HCT116 (cell line): Measurements from ENCODE around the gene ASB10. TPM values are rescaled to one million over a fixed set of nuclear protein-coding genes. Genes with fewer than 3 reads are reported as not detected.

Source experiments
- ATAC-seq: fragments of 200-7000 bp; cut with Tn5 transposase; 2 replicates; pipeline ENCODE4 v1.9.1; 2020; ENCODE audit warnings: mild to moderate bottlenecking, moderate library complexity
- BruUV-seq: library from RNA; stranded (reverse); fragments of 400-500 nt; replicated peaks from 2 replicates; lab custom pipeline; 2021; lab: Mats Ljungman, UMichigan
- CTCF ChIA-PET: fragments of 300-600 bp; sonication (Branson Sonifier 250); formaldehyde crosslinking; loops from one replicate; lab custom pipeline; 2021; ENCODE audit warnings: antibody characterized with exemption; lab: Charles Lee
- POLR2A ChIA-PET: fragments of 300-600, 350-600 bp; sonication (Branson Sonifier 250); formaldehyde crosslinking; loops from one replicate; lab custom pipeline; 2021; ENCODE audit warnings: antibody characterized with exemption; lab: Charles Lee
- RAD21 ChIA-PET, 2 experiments: fragments of 300-600 bp; sonication (Branson Sonifier 250); formaldehyde crosslinking; loops; one replicate each; lab custom pipeline; 2023; ENCODE audit warnings: low total read pairs in 2 of 2; ENCODE audit not compliant: uncharacterized antibody in 2 of 2, unreplicated experiment in 2 of 2, low non-redundant PET in 1 of 2; lab: Charles Lee
- DNase-seq: peaks from one replicate; pipeline ENCODE4 v3.0.0-alpha.2; 2010; ENCODE audit warnings: low read depth, low spot score
- H2AFZ ChIP-seq: fragments of 200-600 bp; shearing (Covaris generic), sonication (generic); 2 replicates; pipeline ENCODE4 v1.6.1; 2017; ENCODE audit warnings: low read depth, mixed run types, mixed read lengths, antibody characterized with exemption, low read length; ENCODE audit not compliant: poor library complexity, severe bottlenecking
- H3K27ac ChIP-seq: 2 replicates; pipeline ENCODE4 v1.5.1; 2012; ENCODE audit warnings: low read depth, low read length
- H3K27me3 ChIP-seq: fragments of 200-600 bp; sonication (generic); 2 replicates; pipeline ENCODE4 v1.6.1; 2016; ENCODE audit warnings: mixed run types, low read length, mixed read lengths; ENCODE audit not compliant: insufficient read depth
- H3K36me3 ChIP-seq, 2 experiments: fragments of 200-500 bp in 1 of 2; fragments of 200-600 bp in 1 of 2; sonication (Bioruptor generic) in 1 of 2; sonication (generic) in 1 of 2; 2 replicates each; pipeline versions ENCODE4 v1.5.1 to v1.6.1; 2014 to 2016; ENCODE audit warnings: low read length in 2 of 2, inconsistent platforms in 1 of 2, mixed read lengths in 1 of 2, mixed run types in 1 of 2; ENCODE audit not compliant: insufficient read depth in 2 of 2, control insufficient read depth in 1 of 2
- H3K4me1 ChIP-seq, 2 experiments: fragments of 200-600 bp in 1 of 2; sonication (generic) in 1 of 2; 2 replicates each; pipeline versions ENCODE4 v1.5.1 to v1.6.1; 2012 to 2017; ENCODE audit warnings: low read length in 2 of 2, inconsistent platforms in 1 of 2, mild to moderate bottlenecking in 1 of 2, mixed read lengths in 1 of 2, mixed run types in 1 of 2, moderate library complexity in 1 of 2; ENCODE audit not compliant: insufficient read depth in 2 of 2, control insufficient read depth in 1 of 2
- H3K4me2 ChIP-seq: fragments of 200-600 bp; sonication (generic); 2 replicates; pipeline ENCODE4 v1.6.1; 2017; ENCODE audit warnings: mixed run types, low read length, mixed read lengths
- H3K4me3 ChIP-seq, 2 experiments: fragments of 200-600 bp in 1 of 2; sonication (generic) in 1 of 2; replicated peaks in 1 of 2; 2 replicates each; pipeline ENCODE4 v1.5.1; 2011 to 2016; ENCODE audit warnings: low read length in 2 of 2, control low read depth in 1 of 2, low read depth in 1 of 2, mild to moderate bottlenecking in 1 of 2, mixed read lengths in 1 of 2, mixed run types in 1 of 2
- H3K79me2 ChIP-seq: fragments of 200-600 bp; sonication (generic); 2 replicates; pipeline ENCODE4 v1.6.1; 2017; ENCODE audit warnings: mild to moderate bottlenecking, mixed run types, low read length, moderate library complexity, mixed read lengths; ENCODE audit not compliant: insufficient read depth
- H3K9ac ChIP-seq: fragments of 200-600 bp; sonication (generic); 2 replicates; pipeline ENCODE4 v1.6.1; 2016; ENCODE audit warnings: low read length, mixed read lengths
- H3K9me2 ChIP-seq: fragments of 200-600 bp; sonication (generic), shearing (Covaris generic); 2 replicates; pipeline ENCODE4 v1.6.1; 2017; ENCODE audit warnings: mixed run types, mild to moderate bottlenecking, moderate library complexity; ENCODE audit not compliant: insufficient read depth
- H3K9me3 ChIP-seq, 2 experiments: fragments of 200-500 bp in 1 of 2; fragments of 200-600 bp in 1 of 2; sonication (Bioruptor generic) in 1 of 2; sonication (generic) in 1 of 2; 2 replicates each; pipeline ENCODE4 v1.6.1; 2014 to 2017; ENCODE audit warnings: low read length in 2 of 2, mixed read lengths in 2 of 2, inconsistent platforms in 1 of 2, low read depth in 1 of 2, mild to moderate bottlenecking in 1 of 2, mixed run types in 1 of 2, moderate library complexity in 1 of 2; ENCODE audit not compliant: control insufficient read depth in 1 of 2, insufficient read depth in 1 of 2
- H4K20me1 ChIP-seq: fragments of 200-600 bp; sonication (generic), shearing (Covaris generic); 2 replicates; pipeline ENCODE4 v1.6.1; 2017; ENCODE audit warnings: mixed run types, mild to moderate bottlenecking, moderate library complexity; ENCODE audit not compliant: insufficient read depth
- ATF3 ChIP-seq: IDR thresholded peaks from 2 replicates; pipeline ENCODE4 v1.6.1; 2012
- CBX3 ChIP-seq: IDR thresholded peaks from 2 replicates; pipeline ENCODE4 v1.6.1; 2012; ENCODE audit warnings: low read depth
- CEBPB ChIP-seq: IDR thresholded peaks from 2 replicates; pipeline ENCODE4 v1.6.1; 2012; ENCODE audit warnings: low read depth
- ELF1 ChIP-seq: IDR thresholded peaks from 2 replicates; pipeline ENCODE4 v1.6.1; 2012; ENCODE audit warnings: low read depth, borderline replicate concordance
- EZH2 ChIP-seq: fragments of 200-600 bp; sonication (generic); IDR thresholded peaks from 2 replicates; pipeline ENCODE4 v1.6.1; 2017; ENCODE audit warnings: antibody characterized with exemption, mixed run types
- EZH2phosphoT487 ChIP-seq: fragments of 200-600 bp; IDR thresholded peaks from 2 replicates; pipeline ENCODE4 v1.6.1; 2018; ENCODE audit warnings: antibody characterized with exemption, borderline replicate concordance
- JUND ChIP-seq: IDR thresholded peaks from 2 replicates; pipeline ENCODE4 v1.6.1; 2012
- MAX ChIP-seq: IDR thresholded peaks from 2 replicates; pipeline ENCODE4 v1.6.1; 2012
- POLR2A ChIP-seq: IDR thresholded peaks from 2 replicates; pipeline ENCODE4 v1.7.0; 2011; ENCODE audit warnings: borderline replicate concordance; ENCODE audit not compliant: insufficient read depth, insufficient read length; ENCODE audit errors: extremely low read depth
- POLR2AphosphoS5 ChIP-seq: IDR thresholded peaks from 2 replicates; pipeline ENCODE4 v1.6.1; 2011; ENCODE audit warnings: mild to moderate bottlenecking, low read depth, low read length, moderate library complexity
- REST ChIP-seq: IDR thresholded peaks from 2 replicates; pipeline ENCODE4 v1.6.1; 2012; ENCODE audit warnings: low read depth
- SIN3A ChIP-seq: IDR thresholded peaks from 2 replicates; pipeline ENCODE4 v1.6.1; 2012; ENCODE audit warnings: low read depth
- SP1 ChIP-seq: IDR thresholded peaks from 2 replicates; pipeline ENCODE4 v1.6.1; 2012; ENCODE audit warnings: low read depth
- SRF ChIP-seq: IDR thresholded peaks from 2 replicates; pipeline ENCODE4 v1.6.1; 2012; ENCODE audit warnings: low read depth
- TCF7L2 ChIP-seq: IDR thresholded peaks from 2 replicates; pipeline ENCODE4 v1.7.0; 2011; ENCODE audit warnings: borderline replicate concordance, inconsistent platforms; ENCODE audit not compliant: insufficient read depth, insufficient read length; ENCODE audit errors: extremely low read depth
- YY1 ChIP-seq: IDR thresholded peaks from 2 replicates; pipeline ENCODE4 v1.6.1; 2011; ENCODE audit warnings: low read length, low read depth, moderate library complexity, mild to moderate bottlenecking; ENCODE audit not compliant: insufficient replicate concordance; ENCODE audit errors: extremely low read depth
- ZFX ChIP-seq: fragments of 450-650 bp; IDR thresholded peaks from 2 replicates; pipeline ENCODE4 v1.6.1; 2017
- ZNF274 ChIP-seq: fragments of 200-500 bp; sonication (Bioruptor generic); IDR thresholded peaks from 2 replicates; pipeline ENCODE4 v1.6.1; 2014; ENCODE audit warnings: mild to moderate bottlenecking, low read depth, low read length, inconsistent platforms
- intact Hi-C: fragments of 100-400 bp; cut with micrococcal nuclease; formaldehyde crosslinking; loops from 2 replicates; pipeline ENCODE4 v1.10.0; 2022
- total RNA-seq: library from RNA; stranded (reverse); gene quantifications from one replicate; pipeline ENCODE4 v1.2.1, GENCODE V29; 2021; ENCODE audit not compliant: unreplicated experiment

ASB10 gene
- total RNA-seq, 1 experiment from 2014 or later, result not detected

GRCh38 chr7:151185762-151186639, 1.0 kb downstream of the ASB10 start:
- intact Hi-C loops, result no loop called here
- Histone ChIP-seq H3K27me3 (no peaks in the 10 kb centered on the region), H3K9ac (no peak overlapping the region), H3K4me2 (no peak overlapping the region), H3K4me3 (no peak overlapping the region), H3K36me3 (no peaks in the 10 kb centered on the region), H3K4me1 (no peaks in the 10 kb centered on the region), H3K79me2 (no peaks in the 10 kb centered on the region), H3K9me2 (no peaks in the 10 kb centered on the region), H3K27ac (no peak overlapping the region), H2AFZ (no peak overlapping the region), H4K20me1 (no peaks in the 10 kb centered on the region), H3K9me3 (no peaks in the 10 kb centered on the region)
- no TSS peak for BruUV-seq
- no peak for ATAC-seq
- POLR2A ChIA-PET, result no interaction called here
- no peak for DNase-seq
- RAD21 ChIA-PET, result no interaction called here
- CTCF ChIA-PET, result no interaction called here
- TF ChIP-seq POLR2AphosphoS5, result no peak
- no peak for TF ChIP-seq EZH2phosphoT487
- no peak for TF ChIP-seq SRF
- no peak for TF ChIP-seq ZNF274
- no peak for TF ChIP-seq ATF3
- TF ChIP-seq CEBPB, result no peak
- no peak for TF ChIP-seq POLR2A
- no peak for TF ChIP-seq ZFX
- TF ChIP-seq CBX3, result no peak
- TF ChIP-seq REST, result no peak
- no peak for TF ChIP-seq JUND
- no peak for TF ChIP-seq MAX
- TF ChIP-seq EZH2, result no peak
- TF ChIP-seq YY1, result no peak
- TF ChIP-seq ELF1, result no peak
- no peak for TF ChIP-seq SIN3A
- no peak for TF ChIP-seq TCF7L2
- no peak for TF ChIP-seq SP1
